HTERT RPE-1 (cell line): ENCODE results near the gene TRABD2B.

Experiments
- in situ Hi-C: fragments of 300-500 bp; cut with MboI; formaldehyde crosslinking; loops from 4 replicates; pipeline ENCODE4 v1.14.3; 2020; ENCODE audit warnings: low sequenced_read_pairs

The TRABD2B gene

GRCh38 chr1:47997289-47998200 is at the start of gene TRABD2B:
TRABD2B (minus strand) TSS chr1:47997385.
- in situ Hi-C loops: no loop called here

GRCh38 chr1:48044311-48044710 is 47.1 kb upstream of the TRABD2B start:
- in situ Hi-C loops: no loop called here

- in situ Hi-C loops: no loop called here
These were observed 46.4 kb upstream of the TRABD2B start for GRCh38 chr1:48043622-48044021.

GRCh38 chr1:48040154-48040553 is 43.0 kb upstream of the TRABD2B start:
- in situ Hi-C loops: no loop called here

- in situ Hi-C loops: no loop called here
These were observed 42.2 kb upstream of the TRABD2B start for GRCh38 chr1:48039088-48040054.

GRCh38 chr1:48038270-48038767 is 41.1 kb upstream of the TRABD2B start:
- in situ Hi-C loops: no loop called here

- in situ Hi-C loops: no loop called here
These were observed 39.6 kb upstream of the TRABD2B start for GRCh38 chr1:48036710-48037355.

- in situ Hi-C loops: no loop called here
These were observed 38.4 kb upstream of the TRABD2B start for GRCh38 chr1:48035371-48036141.

GRCh38 chr1:48033495-48034045 is 36.4 kb upstream of the TRABD2B start:
- in situ Hi-C loops: no loop called here

GRCh38 chr1:48031676-48032075 is 34.5 kb upstream of the TRABD2B start:
- in situ Hi-C loops: no loop called here

- in situ Hi-C loops: no loop called here
These were observed 33.6 kb upstream of the TRABD2B start for GRCh38 chr1:48030696-48031365.

- in situ Hi-C loops: no loop called here
These were observed 33.0 kb upstream of the TRABD2B start for GRCh38 chr1:48030211-48030610.

- in situ Hi-C loops: no loop called here
These were observed 31.3 kb upstream of the TRABD2B start for GRCh38 chr1:48028218-48029069.

- in situ Hi-C loops: no loop called here
These were observed 30.3 kb upstream of the TRABD2B start for GRCh38 chr1:48027533-48027835.

GRCh38 chr1:48026701-48027532 is 29.7 kb upstream of the TRABD2B start:
- in situ Hi-C loops: no loop called here

- in situ Hi-C loops: no loop called here
These were observed 29.1 kb upstream of the TRABD2B start for GRCh38 chr1:48026275-48026674.

GRCh38 chr1:48025076-48025475 is 27.9 kb upstream of the TRABD2B start:
- in situ Hi-C loops: no loop called here

GRCh38 chr1:48023488-48023887 is 26.3 kb upstream of the TRABD2B start:
- in situ Hi-C loops: no loop called here
